Esophagus squamous epithelium (tissue), 5 donors: ENCODE measurements around the gene IRF2. TPM values are rescaled to one million over a fixed set of nuclear protein-coding genes. Genes with fewer than 3 reads are reported as not detected.

ENCODE experiments used
- DNase-seq: peaks from one replicate; lab custom pipeline; 2025; lab: John Stamatoyannopoulos, UW
- H3K27ac ChIP-seq, 4 donors: fragments of 200-600 bp; sonication (generic); one replicate each; pipeline ENCODE4 v1.5.1; 2016 to 2019; ENCODE audit warnings: mild to moderate bottlenecking in 1 of 4
- H3K27me3 ChIP-seq, 4 donors: fragments of 200-600 bp; sonication (generic); 1 replicate in 3 of 4; 2 replicates in 1 of 4; pipeline versions ENCODE4 v1.5.1 to v1.6.0; 2017 to 2021; ENCODE audit warnings: antibody characterized with exemption in 1 of 4
- H3K36me3 ChIP-seq, 3 donors: fragments of 200-600 bp; sonication (generic); one replicate each; pipeline ENCODE4 v1.5.1; 2016 to 2019
- H3K4me1 ChIP-seq, 3 donors: fragments of 200-600 bp; sonication (generic); one replicate each; pipeline ENCODE4 v1.5.1; 2017 to 2019
- H3K4me3 ChIP-seq, 4 donors: fragments of 200-600 bp; sonication (generic); 1 replicate in 3 of 4; 2 replicates in 1 of 4; pipeline ENCODE4 v1.5.1; 2016 to 2019; ENCODE audit warnings: mild to moderate bottlenecking in 2 of 4, moderate library complexity in 1 of 4
- H3K9me3 ChIP-seq, 3 donors: fragments of 200-600 bp; sonication (generic); one replicate each; pipeline ENCODE4 v1.5.1; 2016 to 2019
- POLR2A ChIP-seq, 4 donors: fragments of 450-650 bp; IDR thresholded peaks; one replicate each; pipeline ENCODE4 v1.6.1; 2017; ENCODE audit warnings: antibody characterized with exemption in 4 of 4, mild to moderate bottlenecking in 4 of 4, moderate library complexity in 3 of 4
- WGBS, 2 donors: methylation state at CpG; one replicate each; pipeline ENCODE4 v1.1.5; 2018; 5-methylcytosine and 5-hydroxymethylcytosine counted together
- intact Hi-C: fragments of 100-400 bp; cut with DNase I; formaldehyde crosslinking; loops from one replicate; pipeline ENCODE4 v1.15.0; 2022
- total RNA-seq, 4 donors: library from RNA; depleted of rRNA; stranded (reverse); fragments of >200 nt; gene quantifications; one replicate each; pipeline ENCODE4 v1.1.0, GENCODE V29; 2016
- TF ChIP-seq, protein P1 (sequence below), 6 experiments: fragments of 450-650 bp in 4 of 6; fragments of 200-600 bp in 2 of 6; sonication (generic) in 2 of 6; IDR thresholded peaks; one replicate each; pipeline ENCODE4 v1.5.1; 2016 to 2019; ENCODE audit warnings: antibody characterized with exemption in 6 of 6, mild to moderate bottlenecking in 4 of 6, moderate library complexity in 4 of 6
- donor health status: DM: yes; HTN: yes; CAD: no.

IRF2 gene
- total RNA-seq, 4 donors from 2014 or later: 16.6 to 30.2 (median 23.4) TPM

DNA sequence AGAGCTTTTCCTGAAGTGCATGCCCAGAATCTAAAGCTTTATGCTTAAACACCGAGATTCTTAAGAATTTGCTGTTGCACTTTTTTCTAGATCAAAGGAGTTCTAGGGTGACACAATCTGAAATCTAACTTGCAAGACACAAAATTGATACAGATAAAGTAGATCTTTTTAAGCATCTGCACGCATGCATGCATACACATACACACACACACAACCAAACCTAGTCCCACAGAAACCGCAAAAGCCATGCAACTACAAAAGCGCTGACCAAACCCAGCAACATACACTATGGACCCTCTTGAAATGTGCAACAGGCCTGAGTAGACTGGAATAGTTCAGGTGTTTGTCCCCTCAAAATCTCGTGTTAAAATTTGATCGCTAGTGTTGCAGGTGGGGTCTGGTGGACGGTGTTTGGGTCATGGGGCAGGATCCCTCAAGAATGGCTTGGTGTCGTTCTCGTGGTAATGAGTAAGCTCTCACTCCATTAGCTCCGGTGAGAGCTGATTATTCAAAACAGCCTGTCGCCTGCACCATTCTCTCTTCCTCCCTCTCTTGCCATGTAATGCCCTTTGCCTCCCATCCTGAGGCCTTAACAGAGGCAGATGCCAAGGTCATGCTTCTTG lies 52.7 kb downstream of the IRF2 start:
- no peaks in the 10 kb centered on the region for H3K27me3 ChIP-seq
- DNase-seq: no peak
- H3K9me3 ChIP-seq: no peaks in the 10 kb centered on the region
- no peak overlapping the region for H3K4me3 ChIP-seq
- TF ChIP-seq, protein P1, sequence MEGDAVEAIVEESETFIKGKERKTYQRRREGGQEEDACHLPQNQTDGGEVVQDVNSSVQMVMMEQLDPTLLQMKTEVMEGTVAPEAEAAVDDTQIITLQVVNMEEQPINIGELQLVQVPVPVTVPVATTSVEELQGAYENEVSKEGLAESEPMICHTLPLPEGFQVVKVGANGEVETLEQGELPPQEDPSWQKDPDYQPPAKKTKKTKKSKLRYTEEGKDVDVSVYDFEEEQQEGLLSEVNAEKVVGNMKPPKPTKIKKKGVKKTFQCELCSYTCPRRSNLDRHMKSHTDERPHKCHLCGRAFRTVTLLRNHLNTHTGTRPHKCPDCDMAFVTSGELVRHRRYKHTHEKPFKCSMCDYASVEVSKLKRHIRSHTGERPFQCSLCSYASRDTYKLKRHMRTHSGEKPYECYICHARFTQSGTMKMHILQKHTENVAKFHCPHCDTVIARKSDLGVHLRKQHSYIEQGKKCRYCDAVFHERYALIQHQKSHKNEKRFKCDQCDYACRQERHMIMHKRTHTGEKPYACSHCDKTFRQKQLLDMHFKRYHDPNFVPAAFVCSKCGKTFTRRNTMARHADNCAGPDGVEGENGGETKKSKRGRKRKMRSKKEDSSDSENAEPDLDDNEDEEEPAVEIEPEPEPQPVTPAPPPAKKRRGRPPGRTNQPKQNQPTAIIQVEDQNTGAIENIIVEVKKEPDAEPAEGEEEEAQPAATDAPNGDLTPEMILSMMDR (IDR thresholded peaks at IDR 0.05): no peak
- no peak for TF ChIP-seq POLR2A (IDR thresholded peaks at IDR 0.05)
- intact Hi-C loops: no loop called here
- peak overlapping the region in 1 of 4 donors; percentile 55 for H3K27ac ChIP-seq
- H3K4me1 ChIP-seq: peaks cover 11 to 76% (median 40%) of the 10 kb centered on the region in 3 donors
- 70 to 78% methylated on average over 11 of the region's 11 CpGs for WGBS, 2 donors
- peaks cover 0 to 62% (median 0%) of the 10 kb centered on the region in 3 donors for H3K36me3 ChIP-seq

DNA sequence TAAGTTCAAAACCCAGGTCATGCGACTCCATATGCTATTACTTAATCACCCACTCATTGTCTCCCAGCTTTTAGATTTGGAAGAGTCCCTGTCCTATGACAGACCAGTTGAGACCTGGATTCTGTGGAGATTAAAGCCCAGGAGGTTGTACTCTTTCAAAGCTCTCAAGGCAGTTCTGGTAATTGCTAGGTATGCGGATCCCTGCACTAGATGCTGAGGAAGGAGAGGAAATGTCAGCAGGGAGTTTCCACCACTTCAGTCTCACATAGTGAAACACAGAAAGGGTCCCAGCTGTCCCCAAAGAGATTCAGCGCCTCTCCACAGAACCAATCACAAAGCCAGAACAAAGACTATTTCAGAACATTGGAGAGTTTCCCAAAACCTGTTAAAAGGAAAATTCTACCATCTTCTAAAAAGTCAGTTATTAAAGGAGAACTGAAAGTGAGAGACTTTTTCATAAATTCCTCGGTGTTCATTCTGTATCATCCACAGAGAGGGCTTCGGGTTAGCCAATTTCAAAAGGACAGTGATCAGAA lies 53.4 kb downstream of the IRF2 start:
- WGBS, 2 donors: 69 to 77% methylated on average over 5 of the region's 5 CpGs
- peaks cover 11 to 78% (median 41%) of the 10 kb centered on the region in 3 donors for H3K4me1 ChIP-seq
- H3K27me3 ChIP-seq: no peaks in the 10 kb centered on the region
- intact Hi-C loops: no loop called here
- no peak for DNase-seq
- TF ChIP-seq, protein P1 (IDR thresholded peaks at IDR 0.05): no peak
- TF ChIP-seq POLR2A (IDR thresholded peaks at IDR 0.05): no peak
- peaks cover 0 to 56% (median under 1%) of the 10 kb centered on the region in 3 donors for H3K36me3 ChIP-seq
- H3K27ac ChIP-seq: peak overlapping the region in 2 of 4 donors; percentile 27 to 55
- no peaks in the 10 kb centered on the region for H3K9me3 ChIP-seq
- H3K4me3 ChIP-seq: no peak overlapping the region

DNA sequence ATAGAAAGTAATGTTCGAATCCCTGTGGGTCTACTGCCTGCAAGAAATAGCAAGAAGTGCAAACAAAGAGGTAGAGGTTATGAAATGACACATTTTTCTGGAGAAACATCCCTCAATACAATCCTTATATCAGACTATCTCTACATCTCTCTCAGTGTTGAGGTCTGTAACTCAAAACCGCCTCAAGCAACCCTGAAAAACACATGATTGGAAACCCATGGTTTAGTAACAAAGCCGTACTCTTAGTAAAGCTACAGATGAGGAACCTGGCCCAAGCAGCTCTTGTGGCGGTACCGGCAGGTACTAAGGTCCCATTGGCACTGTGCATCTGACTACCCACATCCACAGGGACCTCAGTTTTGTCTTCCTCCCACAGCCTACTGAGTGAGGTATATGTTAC lies 53.9 kb downstream of the IRF2 start:
- no peak overlapping the region for H3K4me3 ChIP-seq
- whole genome bisulfite sequencing, 2 donors: 82 to 84% methylated on average over 5 of the region's 5 CpGs
- DNase-seq: no peak
- intact Hi-C loops: no loop called here
- H3K27ac ChIP-seq: peak overlapping the region in 1 of 4 donors; percentile 55
- H3K4me1 ChIP-seq: peaks cover 11 to 77% (median 36%) of the 10 kb centered on the region in 3 donors
- H3K36me3 ChIP-seq: peaks cover 0 to 56% (median 6%) of the 10 kb centered on the region in 3 donors
- TF ChIP-seq POLR2A (IDR thresholded peaks at IDR 0.05): no peak
- TF ChIP-seq, protein P1 (IDR thresholded peaks at IDR 0.05): no peak
- no peaks in the 10 kb centered on the region for H3K9me3 ChIP-seq
- no peaks in the 10 kb centered on the region for H3K27me3 ChIP-seq

DNA sequence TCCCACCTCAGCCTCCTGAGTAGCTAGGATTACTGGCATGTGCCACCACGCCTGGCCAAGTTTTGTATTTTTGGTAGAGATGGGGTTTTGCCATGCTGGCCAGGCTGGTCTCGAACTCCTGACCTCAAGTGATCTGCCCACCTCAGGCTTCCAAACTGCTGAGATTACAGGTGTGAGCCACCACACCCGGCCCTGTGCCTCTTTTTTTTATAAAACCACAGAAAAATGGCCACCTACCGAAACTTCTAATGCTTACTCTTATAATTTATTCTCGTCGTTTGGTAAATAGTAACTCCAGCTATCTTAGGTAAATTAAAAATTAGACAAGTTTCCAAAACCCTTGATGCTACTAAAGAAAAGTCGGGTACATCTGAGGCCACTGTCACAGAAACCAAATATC lies 54.4 kb downstream of the IRF2 start:
- intact Hi-C loops: no loop called here
- Histone ChIP-seq H3K4me3 (no peak overlapping the region), H3K36me3 (peaks cover 0 to 56% (median 10%) of the 10 kb centered on the region in 3 donors), H3K4me1 (peaks cover 11 to 77% (median 31%) of the 10 kb centered on the region in 3 donors), H3K27me3 (no peaks in the 10 kb centered on the region), H3K9me3 (no peaks in the 10 kb centered on the region), H3K27ac (no peak overlapping the region)
- WGBS, 2 donors: 87 to 93% methylated on average over 6 to 7 of the region's 7 CpGs
- no peak for DNase-seq
- TF ChIP-seq, protein P1 (IDR thresholded peaks at IDR 0.05): no peak
- TF ChIP-seq POLR2A (IDR thresholded peaks at IDR 0.05): no peak

DNA sequence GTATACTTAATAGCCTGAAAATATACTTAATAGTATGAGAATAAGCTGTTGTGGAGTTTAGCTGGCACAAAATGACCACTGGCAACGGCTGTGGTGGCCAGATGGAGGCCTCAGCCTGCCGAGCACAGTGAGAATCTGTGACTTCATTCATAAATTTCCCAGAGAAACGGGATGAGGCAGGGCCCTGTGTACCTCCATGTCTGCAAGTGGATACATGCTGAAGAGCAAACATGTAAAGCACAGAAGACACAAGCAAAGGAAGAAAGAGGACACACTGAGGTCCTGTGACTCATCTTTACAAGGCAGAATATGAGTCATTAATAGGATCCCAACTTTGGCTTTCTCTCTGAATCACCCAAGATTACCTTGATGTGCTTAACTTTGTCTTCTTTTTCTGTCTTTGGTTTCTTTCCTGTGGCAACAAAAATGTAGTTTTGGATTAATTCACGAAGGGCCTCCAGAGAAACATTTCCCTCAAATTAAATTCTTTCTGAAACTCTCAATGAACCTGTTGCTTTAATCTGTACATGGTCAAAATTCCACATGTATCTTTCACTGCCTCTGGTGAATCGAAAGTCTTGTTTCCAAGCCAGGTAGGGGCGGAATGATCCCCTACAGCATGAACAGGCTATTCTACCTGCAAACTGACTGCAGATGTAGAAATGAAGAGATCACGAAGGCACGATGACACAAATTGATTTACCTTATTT lies 56.4 kb downstream of the IRF2 start:
- H3K27ac ChIP-seq: peak overlapping the region; percentile 80 to 92 (median 91)
- H3K4me1 ChIP-seq: peaks cover 11 to 68% (median 25%) of the 10 kb centered on the region in 3 donors
- TF ChIP-seq, protein P1 (IDR thresholded peaks at IDR 0.05): no peak
- no peak for TF ChIP-seq POLR2A (IDR thresholded peaks at IDR 0.05)
- peak overlapping the region in 3 of 4 donors; percentile 29 to 56 (median 30) for H3K4me3 ChIP-seq
- no peak for DNase-seq
- peaks cover 0 to 63% (median 10%) of the 10 kb centered on the region in 3 donors for H3K36me3 ChIP-seq
- no peaks in the 10 kb centered on the region for H3K9me3 ChIP-seq
- intact Hi-C loops: no loop called here
- no peaks in the 10 kb centered on the region for H3K27me3 ChIP-seq
- 31 to 32% methylated on average over 8 of the region's 8 CpGs for WGBS, 2 donors
